T-cell (primary cell): ENCODE data around the gene DNPH1. TPM values are rescaled to one million over a fixed set of nuclear protein-coding genes. Genes with fewer than 3 reads are reported as not detected.

Experiments
- ATAC-seq, 4 experiments: fragments of 200-7000 bp in 3 of 4; fragments of 150-1000 bp in 1 of 4; cut with Tn5 transposase; replicated peaks in 1 of 4; 1 replicate in 3 of 4; 2 replicates in 1 of 4; pipeline ENCODE4 v1.10.0; 2021; ENCODE audit warnings: moderate library complexity in 3 of 4, mild to moderate bottlenecking in 2 of 4, moderate number of reproducible peaks in 1 of 4
- CTCF ChIA-PET, 2 donors: fragments of 300-600 bp; sonication (Branson Sonifier 250); formaldehyde crosslinking; loops; one replicate each; lab custom pipeline; 2022; ENCODE audit warnings: antibody characterized with exemption in 2 of 2; lab: Charles Lee
- POLR2A ChIA-PET, 2 donors: fragments of 300-600 bp; sonication (Branson Sonifier 250); formaldehyde crosslinking; loops; one replicate each; lab custom pipeline; 2022; ENCODE audit warnings: antibody characterized with exemption in 2 of 2; lab: Charles Lee
- DNase-seq, 35 experiments: peaks; one replicate each; pipeline versions ENCODE4 v3.0.0 to v3.0.0-alpha.2; 2013 to 2023
- H3K27ac ChIP-seq: one replicate; pipeline ENCODE4 v1.5.1; 2013; ENCODE audit warnings: low read length
- H3K27me3 ChIP-seq, 2 experiments: replicated peaks in 1 of 2; 1 replicate in 1 of 2; 2 replicates in 1 of 2; pipeline versions ENCODE4 v1.6.1 to v1.7.0; 2013; ENCODE audit warnings: low read length in 1 of 2, mixed read lengths in 1 of 2; ENCODE audit not compliant: control insufficient read depth in 2 of 2, insufficient read depth in 2 of 2; ENCODE audit errors: extremely low read depth in 1 of 2
- H3K36me3 ChIP-seq, 2 donors: 1 replicate in 1 of 2; 2 replicates in 1 of 2; pipeline versions ENCODE4 v1.6.1 to v1.7.0; 2013; ENCODE audit warnings: low read length in 1 of 2; ENCODE audit not compliant: control insufficient read depth in 2 of 2, insufficient read depth in 1 of 2; ENCODE audit errors: extremely low read depth in 1 of 2
- H3K4me1 ChIP-seq, 2 experiments: 1 replicate in 1 of 2; 2 replicates in 1 of 2; pipeline versions ENCODE4 v1.6.1 to v1.7.0; 2013; ENCODE audit warnings: low read length in 2 of 2, mixed read lengths in 1 of 2; ENCODE audit not compliant: insufficient read depth in 2 of 2, control insufficient read depth in 1 of 2; ENCODE audit errors: extremely low read depth in 1 of 2
- H3K4me3 ChIP-seq, 2 donors: 1 replicate in 1 of 2; 2 replicates in 1 of 2; pipeline versions ENCODE4 v1.5.1 to v1.7.0; 2013; ENCODE audit warnings: mild to moderate bottlenecking in 2 of 2, low read length in 1 of 2, moderate library complexity in 1 of 2; ENCODE audit not compliant: control insufficient read depth in 1 of 2; ENCODE audit errors: extremely low read depth in 1 of 2
- H3K9me3 ChIP-seq: 2 replicates; pipeline ENCODE4 v1.7.0; 2013
- H3K27ac Mint-ChIP-seq, 2 donors: one replicate each; pipeline ENCODE4 v1.8.0; 2020 to 2021; ENCODE audit warnings: mild to moderate bottlenecking in 2 of 2, mixed read lengths in 2 of 2
- H3K27me3 Mint-ChIP-seq, 2 donors: one replicate each; pipeline ENCODE4 v1.8.0; 2021 to 2022; ENCODE audit warnings: mixed read lengths in 2 of 2
- H3K36me3 Mint-ChIP-seq: one replicate; pipeline ENCODE4 v1.8.0; 2021; ENCODE audit warnings: mixed read lengths
- H3K4me1 Mint-ChIP-seq, 3 donors: one replicate each; pipeline ENCODE4 v1.8.0; 2020 to 2022; ENCODE audit warnings: mixed read lengths in 3 of 3, mild to moderate bottlenecking in 1 of 3
- H3K4me3 Mint-ChIP-seq, 3 donors: one replicate each; pipeline ENCODE4 v1.8.0; 2020 to 2022; ENCODE audit warnings: mild to moderate bottlenecking in 3 of 3, mixed read lengths in 3 of 3, moderate library complexity in 3 of 3
- H3K9me3 Mint-ChIP-seq, 3 donors: one replicate each; pipeline ENCODE4 v1.8.0; 2020 to 2022; ENCODE audit warnings: mixed read lengths in 3 of 3
- WGBS: methylation state at CpG from one replicate; pipeline ENCODE4 v1.1.5; 2013; ENCODE audit warnings: missing lambda C conversion rate; ENCODE audit not compliant: insufficient coverage; 5-methylcytosine and 5-hydroxymethylcytosine counted together
- total RNA-seq, 35 experiments: library from RNA in 6 of 35; stranded (reverse) in 6 of 35; fragments of 120-200 nt in 1 of 35; gene quantifications; one replicate each; pipeline versions ENCODE4 v1.2.1 to v1.2.4 and lab custom pipeline; 2013 to 2026

The DNPH1 gene
- total RNA-seq, 5 donors from 2014 or later (not counting 1 experiment from before 2014, with no cell fraction given) = 28.5 to 76.1 (median 57.5) TPM

GRCh38 chr6:43175676-43176422, 53.4 kb downstream of the DNPH1 start:
- no peak for DNase-seq
- no peak overlapping the region for H3K4me3 Mint-ChIP-seq
- ChIA-PET CTCF (interaction anchor here in 1 of 2 donors (1.5 kb wide), 1 partner anchor 32 kb away, joined by 3 read pairs; no protein-coding TSS in a partner anchor), POLR2A (interaction anchor here (0.6 to 1.5 kb wide), 2 partner anchors 48 to 240 kb away, joined by 3 to 5 read pairs; no protein-coding TSS in a partner anchor)
- Histone ChIP-seq H3K27me3 (no peaks in the 10 kb centered on the region), H3K36me3 (peaks cover 17 to 45% of the 10 kb centered on the region in 2 donors), H3K9me3 (no peaks in the 10 kb centered on the region), H3K27ac (peak overlapping the region; percentile 80), H3K4me1 (peaks cover 21 to 41% of the 10 kb centered on the region in 2 experiments), H3K4me3 (no peak overlapping the region)
- 85% methylated on average over 9 of the region's 11 CpGs for WGBS
- H3K36me3 Mint-ChIP-seq = peaks cover 24% of the 10 kb centered on the region
- no peaks in the 10 kb centered on the region for H3K27me3 Mint-ChIP-seq
- H3K4me1 Mint-ChIP-seq = peaks cover 37 to 41% (median 38%) of the 10 kb centered on the region in 3 donors
- H3K9me3 Mint-ChIP-seq = no peaks in the 10 kb centered on the region
- peak overlapping the region; percentile 39 to 43 for H3K27ac Mint-ChIP-seq
- ATAC-seq = no peak

Other genes with a start within 250 kb of the DNPH1 start
- 10 to 100 TPM; 27.8 to 35.1 (median 33.3) TPM for gene PPP2R5D, start 244.9 kb downstream of the DNPH1 start, total RNA-seq
- gene MEA1, start 215.5 kb downstream of the DNPH1 start, total RNA-seq = 10 to 100 TPM; 20.5 to 38.7 (median 34.0) TPM
- gene KLHDC3, start 215.2 kb downstream of the DNPH1 start, total RNA-seq = 10 to 100 TPM; 40.5 to 75.3 (median 66.9) TPM
- gene RRP36, start 207.9 kb downstream of the DNPH1 start, total RNA-seq = 10 to 100 TPM; 27.3 to 51.2 (median 47.3) TPM
- 10 to 100 TPM in 3 of 5 donors, 1 to 10 TPM in 2; 6.9 to 15.9 (median 11.6) TPM for gene CUL7, start 175.6 kb downstream of the DNPH1 start, total RNA-seq
- 10 to 100 TPM; 34.8 to 66.3 (median 52.0) TPM for gene MRPL2, start 170.0 kb downstream of the DNPH1 start, total RNA-seq
- 10 to 100 TPM; 37.8 to 48.5 (median 45.5) TPM for gene KLC4, start 169.8 kb downstream of the DNPH1 start, total RNA-seq
- gene PTK7, start 153.2 kb downstream of the DNPH1 start, total RNA-seq = 10 to 100 TPM in 2 of 5 donors, 1 to 10 TPM in 2, under 1 TPM in 1; 0.56 to 11.3 (median 1.6) TPM
- 10 to 100 TPM; 19.6 to 34.1 (median 33.7) TPM for gene SRF, start 58.2 kb downstream of the DNPH1 start, total RNA-seq
- 100 to 1,000 TPM in 1 of 5 donors, 10 to 100 TPM in 4; 92.5 to 107 (median 96.5) TPM for gene CUL9, start 47.3 kb downstream of the DNPH1 start, total RNA-seq
- under 1 TPM in 2 of 5 donors, not detected in 3; 0.03 to 0.07 TPM for gene TTBK1, start 14.0 kb upstream of the DNPH1 start, total RNA-seq
- gene SLC22A7, start 68.8 kb upstream of the DNPH1 start, total RNA-seq = not detected
- gene CRIP3, start 79.3 kb upstream of the DNPH1 start, total RNA-seq = 1 to 10 TPM; 1.3 to 4.2 (median 2.8) TPM
- gene ZNF318, start 140.2 kb upstream of the DNPH1 start, total RNA-seq = 10 to 100 TPM; 24.3 to 33.5 (median 26.2) TPM
- gene ABCC10, start 198.1 kb upstream of the DNPH1 start, total RNA-seq = 10 to 100 TPM; 57.8 to 85.4 (median 75.5) TPM
- 1 to 10 TPM in 4 of 5 donors, under 1 TPM in 1; 0.47 to 2.1 (median 1.4) TPM for gene DLK2, start 226.1 kb upstream of the DNPH1 start, total RNA-seq
- 10 to 100 TPM; 30.8 to 51.9 (median 50.6) TPM for gene TJAP1, start 248.1 kb upstream of the DNPH1 start, total RNA-seq